DMS153 (cell line): Measurements from ENCODE around the gene MSLN.
A peak's percentile ranks its signal among the peaks of the same experiment; 100 is the strongest.
"Not testable (repeated sequence)": the region's sequence is repeated elsewhere in the genome, so short reads cannot be mapped to it uniquely, and the experiment has no call there.

Source experiments
- DNase-seq: peaks from one replicate; lab custom pipeline; 2025; lab: John Stamatoyannopoulos, UW

Gene MSLN

DNA sequence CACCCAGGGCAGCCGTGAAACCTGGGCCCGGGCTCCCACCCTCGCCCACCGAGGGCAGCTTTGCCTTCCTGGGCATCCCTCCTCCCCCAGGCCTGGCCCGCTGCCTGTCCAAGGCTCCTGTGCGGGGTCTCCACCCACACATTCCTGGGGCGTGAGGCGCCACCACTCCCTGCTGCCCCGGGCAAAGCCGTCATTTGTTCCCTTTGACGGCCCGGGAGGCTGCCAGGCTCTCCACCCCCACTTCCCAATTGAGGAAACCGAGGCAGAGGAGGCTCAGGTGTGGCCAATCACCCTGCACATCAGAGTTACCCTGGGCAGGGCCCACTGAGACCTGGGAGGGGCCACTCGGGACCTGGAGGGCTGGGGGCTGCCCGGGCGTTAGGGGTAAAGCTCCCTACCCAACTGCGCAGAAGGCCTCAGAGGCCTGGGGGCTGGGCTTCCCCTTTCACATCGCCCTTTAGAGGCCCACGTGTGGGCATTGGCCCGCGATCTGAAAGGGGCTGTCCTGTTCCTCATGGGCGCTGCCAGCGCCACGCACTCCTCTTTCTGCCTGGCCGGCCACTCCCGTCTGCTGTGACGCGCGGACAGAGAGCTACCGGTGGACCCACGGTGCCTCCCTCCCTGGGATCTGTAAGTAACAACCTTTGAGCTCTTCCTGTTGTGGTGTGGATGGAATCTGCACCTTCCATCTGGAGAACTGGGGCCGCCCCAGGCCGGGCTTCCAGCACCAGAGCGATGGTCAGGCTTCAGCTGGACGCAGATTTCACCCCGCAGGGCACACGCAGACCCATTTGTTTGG is at the start of gene MSLN:
MSLN (plus strand) TSS at position 190 of the 799 bp plus-strand sequence. CDS start 1,947 bp downstream, outside the sequence.
- DNase-seq, result no peak

DNA sequence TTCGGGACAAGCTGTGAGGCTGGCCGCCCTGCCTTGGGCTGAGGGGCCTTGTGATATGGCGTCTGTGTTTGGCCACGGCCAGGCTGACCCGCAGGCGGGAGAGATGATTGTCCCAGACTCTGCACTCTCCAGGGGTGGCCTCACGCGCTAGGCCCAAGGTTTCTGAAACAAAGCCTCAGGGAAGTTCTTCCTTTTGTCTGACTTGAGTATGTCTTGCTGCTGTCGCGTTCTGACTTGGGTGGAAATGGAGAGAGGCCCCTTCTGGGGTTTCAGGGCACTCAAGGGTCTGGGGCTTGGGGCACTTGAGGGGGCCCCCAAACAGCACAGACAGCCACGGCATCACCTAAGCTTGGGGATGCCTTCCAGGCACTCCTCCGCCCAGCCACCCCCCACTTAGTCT is 49.5 kb upstream of the MSLN start:
- DNase-seq, result no peak

DNA sequence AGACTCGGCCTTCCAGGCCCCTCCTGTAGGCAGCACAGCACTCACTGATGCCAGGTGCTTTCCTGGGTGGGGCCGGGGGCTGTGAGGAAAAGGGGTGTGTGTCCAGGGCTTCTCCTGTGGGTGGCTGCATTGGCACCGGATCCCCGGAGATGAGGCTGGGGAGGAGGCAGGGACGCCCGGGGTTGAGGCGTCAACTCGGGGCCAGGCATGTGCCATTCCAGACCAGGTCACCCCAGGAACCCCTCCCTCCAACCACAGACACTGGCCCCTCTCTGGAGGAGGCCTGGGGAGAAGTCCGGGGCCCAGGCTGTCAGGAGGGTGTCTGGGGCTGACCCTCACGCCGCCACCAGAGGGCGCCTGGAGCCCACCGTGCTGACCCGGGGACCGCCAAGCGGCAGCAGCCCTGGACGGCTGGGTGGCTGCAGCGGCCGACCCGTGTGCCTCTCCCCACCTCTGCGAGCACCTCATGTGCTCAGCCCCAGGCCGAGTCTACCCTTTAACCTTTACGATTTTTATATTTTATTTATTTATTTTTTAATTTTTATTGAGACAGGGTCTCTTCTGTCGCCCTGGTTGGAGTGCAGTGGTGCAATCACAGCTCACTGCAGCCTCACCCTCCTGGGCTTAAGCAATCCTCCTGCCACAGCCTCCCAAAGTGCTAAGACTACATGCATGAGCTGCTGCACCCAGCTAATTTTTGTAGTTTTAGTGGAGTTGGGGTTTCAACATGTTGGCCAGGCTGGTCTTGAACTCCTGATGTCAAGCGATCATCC is 48.8 kb upstream of the MSLN start:
- no peak for DNase-seq

DNA sequence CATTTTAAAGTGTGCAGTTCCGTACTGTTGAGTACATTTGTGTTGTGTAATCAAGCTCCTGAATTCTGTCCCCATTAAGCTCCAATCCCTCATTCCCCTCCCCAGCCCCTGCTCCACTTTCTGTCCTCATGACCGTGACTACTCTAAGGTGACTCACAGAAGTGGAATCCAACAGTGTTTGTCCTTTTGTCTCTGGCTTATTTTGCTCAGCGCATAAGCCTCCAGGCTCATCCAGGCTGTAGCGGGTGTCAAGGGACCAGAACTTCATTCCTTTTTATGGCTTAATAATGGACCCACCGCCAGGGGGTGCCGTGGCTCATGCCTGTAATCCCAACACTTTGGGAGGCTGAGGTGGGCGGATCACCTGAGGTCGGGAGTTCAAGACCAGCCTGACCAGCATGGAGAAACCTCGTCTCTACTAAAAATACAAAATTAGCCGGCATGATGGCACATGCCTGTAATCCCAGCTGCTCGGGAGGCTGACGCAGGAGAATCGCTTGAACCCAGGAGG is 47.7 kb upstream of the MSLN start:
- DNase-seq, result not testable (repeated sequence)

DNA sequence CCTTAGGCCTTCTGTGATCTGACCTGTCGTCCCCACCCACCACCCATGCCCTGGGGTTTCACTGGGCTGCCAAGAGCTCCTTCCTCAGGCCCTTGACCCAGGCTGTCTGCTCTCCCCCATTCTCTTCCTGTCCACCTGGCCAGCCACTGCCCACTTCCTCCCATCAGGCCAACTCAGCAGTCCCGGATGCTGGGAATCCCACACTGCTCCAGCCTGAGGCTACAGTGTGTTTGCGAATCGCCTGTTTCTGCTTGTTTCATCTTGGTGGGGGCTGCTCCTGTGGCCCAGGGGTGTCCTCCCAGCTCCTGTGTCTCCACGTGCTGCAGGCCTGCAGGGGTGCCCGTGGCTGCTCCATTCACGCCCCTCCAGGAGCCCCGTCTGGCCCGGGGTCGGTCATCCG is 46.5 kb upstream of the MSLN start:
- DNase-seq, result no peak

DNA sequence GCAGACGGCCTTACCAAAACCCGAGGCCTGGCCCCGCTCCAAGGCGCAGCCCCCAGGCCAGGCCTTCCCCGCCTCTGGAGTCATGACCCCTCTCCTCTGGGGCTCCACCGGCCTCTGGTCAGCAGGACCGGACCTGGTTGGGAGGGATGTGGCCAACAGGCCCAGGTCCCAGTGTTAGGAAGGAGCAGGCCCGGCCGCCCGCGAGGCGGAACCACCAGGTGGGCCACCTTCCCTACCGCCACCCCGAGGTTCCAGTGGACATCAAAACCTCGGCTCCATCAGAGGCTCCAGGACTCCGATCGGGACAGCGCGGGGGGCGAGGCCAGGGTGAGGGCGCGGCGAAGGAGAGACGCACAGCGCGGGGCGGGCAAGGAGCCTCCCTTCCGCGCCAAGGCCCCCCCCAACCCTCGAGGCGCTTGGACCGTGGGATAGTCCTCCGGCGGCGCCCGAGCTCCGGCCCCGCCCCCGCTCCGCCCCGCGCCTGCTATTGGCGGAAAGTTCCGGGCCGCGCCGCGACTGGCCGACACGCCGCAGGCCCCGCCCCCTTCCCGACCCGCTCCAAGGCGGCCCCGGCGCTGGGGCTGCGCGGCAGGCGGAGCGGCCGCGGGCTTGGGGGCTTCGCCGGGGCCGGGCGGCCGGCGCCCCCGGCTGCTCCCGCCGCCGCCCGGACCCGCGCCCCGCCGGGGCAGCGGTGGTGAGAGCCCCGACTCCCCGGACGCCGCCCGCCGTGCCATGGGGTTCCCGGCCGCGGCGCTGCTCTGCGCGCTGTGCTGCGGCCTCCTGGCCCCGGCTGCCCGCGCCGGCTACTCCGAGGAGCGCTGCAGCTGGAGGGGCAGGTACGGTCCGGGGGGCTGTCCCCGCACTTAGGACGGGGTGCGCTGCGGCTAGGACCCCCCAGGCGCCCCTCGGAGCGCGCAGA is 45.7 kb upstream of the MSLN start, which contains the start of gene METRN:
METRN (plus strand) TSS at position 561 of the 919 bp plus-strand sequence; CDS start at position 733, 172 bp downstream.
- DNase-seq, result peak; percentile 65

DNA sequence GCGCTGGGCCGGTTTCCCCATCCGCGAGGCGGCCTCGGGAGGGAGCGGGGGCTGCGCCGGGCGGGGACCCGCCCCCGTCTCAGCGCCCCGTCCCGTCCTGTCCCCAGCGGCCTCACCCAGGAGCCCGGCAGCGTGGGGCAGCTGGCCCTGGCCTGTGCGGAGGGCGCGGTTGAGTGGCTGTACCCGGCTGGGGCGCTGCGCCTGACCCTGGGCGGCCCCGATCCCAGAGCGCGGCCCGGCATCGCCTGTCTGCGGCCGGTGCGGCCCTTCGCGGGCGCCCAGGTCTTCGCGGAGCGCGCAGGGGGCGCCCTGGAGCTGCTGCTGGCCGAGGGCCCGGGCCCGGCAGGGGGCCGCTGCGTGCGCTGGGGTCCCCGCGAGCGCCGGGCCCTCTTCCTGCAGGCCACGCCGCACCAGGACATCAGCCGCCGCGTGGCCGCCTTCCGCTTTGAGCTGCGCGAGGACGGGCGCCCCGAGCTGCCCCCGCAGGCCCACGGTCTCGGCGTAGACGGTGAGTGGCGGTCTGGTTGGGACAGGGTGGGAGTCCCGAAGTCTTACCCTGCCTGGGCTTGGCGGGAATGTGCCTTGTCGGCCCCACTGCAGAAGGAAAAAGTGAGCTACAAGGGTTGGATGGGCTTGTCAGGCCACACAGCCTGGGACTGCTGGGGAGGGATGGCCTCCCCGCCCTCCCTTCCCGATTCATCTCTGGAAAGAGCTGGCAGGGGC is 44.9 kb upstream of the MSLN start:
- DNase-seq, result no peak

DNA sequence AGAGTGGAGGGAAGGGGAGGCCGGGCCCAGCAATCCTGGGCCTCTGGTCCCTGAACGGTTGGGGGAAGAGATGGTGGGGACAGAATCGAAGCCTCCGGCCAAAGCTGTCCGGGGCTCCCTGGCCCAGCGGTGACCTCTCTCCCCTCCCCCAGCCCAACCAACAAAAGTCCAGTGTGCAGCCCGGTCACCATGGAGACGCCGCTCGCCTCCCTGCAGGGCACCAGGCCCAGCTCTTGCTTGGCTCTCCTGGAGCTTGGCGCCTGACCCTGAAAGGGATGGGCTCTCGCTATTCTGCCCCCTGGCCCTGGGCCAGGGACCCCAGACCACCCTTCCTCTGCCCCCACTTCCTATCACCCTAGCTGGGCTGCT is 44.4 kb upstream of the MSLN start:
- DNase-seq, result no peak

DNA sequence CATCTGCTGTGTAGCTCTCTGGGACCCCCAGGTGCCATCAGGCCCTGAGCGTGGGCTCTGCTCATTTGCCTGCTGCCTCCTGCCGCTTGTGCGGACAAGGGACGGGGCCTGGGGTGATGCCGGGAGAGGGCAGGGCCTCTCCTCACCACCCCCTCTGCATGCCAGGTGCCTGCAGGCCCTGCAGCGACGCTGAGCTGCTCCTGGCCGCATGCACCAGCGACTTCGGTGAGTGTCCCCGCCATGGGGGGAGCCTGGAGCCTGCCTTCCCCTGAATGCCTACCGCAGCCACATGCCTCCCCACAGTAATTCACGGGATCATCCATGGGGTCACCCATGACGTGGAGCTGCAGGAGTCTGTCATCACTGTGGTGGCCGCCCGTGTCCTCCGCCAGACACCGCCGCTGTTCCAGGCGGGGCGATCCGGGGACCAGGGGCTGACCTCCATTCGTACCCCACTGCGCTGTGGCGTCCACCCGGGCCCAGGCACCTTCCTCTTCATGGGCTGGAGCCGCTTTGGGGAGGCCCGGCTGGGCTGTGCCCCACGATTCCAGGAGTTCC is 43.7 kb upstream of the MSLN start:
- DNase-seq, result no peak

DNA sequence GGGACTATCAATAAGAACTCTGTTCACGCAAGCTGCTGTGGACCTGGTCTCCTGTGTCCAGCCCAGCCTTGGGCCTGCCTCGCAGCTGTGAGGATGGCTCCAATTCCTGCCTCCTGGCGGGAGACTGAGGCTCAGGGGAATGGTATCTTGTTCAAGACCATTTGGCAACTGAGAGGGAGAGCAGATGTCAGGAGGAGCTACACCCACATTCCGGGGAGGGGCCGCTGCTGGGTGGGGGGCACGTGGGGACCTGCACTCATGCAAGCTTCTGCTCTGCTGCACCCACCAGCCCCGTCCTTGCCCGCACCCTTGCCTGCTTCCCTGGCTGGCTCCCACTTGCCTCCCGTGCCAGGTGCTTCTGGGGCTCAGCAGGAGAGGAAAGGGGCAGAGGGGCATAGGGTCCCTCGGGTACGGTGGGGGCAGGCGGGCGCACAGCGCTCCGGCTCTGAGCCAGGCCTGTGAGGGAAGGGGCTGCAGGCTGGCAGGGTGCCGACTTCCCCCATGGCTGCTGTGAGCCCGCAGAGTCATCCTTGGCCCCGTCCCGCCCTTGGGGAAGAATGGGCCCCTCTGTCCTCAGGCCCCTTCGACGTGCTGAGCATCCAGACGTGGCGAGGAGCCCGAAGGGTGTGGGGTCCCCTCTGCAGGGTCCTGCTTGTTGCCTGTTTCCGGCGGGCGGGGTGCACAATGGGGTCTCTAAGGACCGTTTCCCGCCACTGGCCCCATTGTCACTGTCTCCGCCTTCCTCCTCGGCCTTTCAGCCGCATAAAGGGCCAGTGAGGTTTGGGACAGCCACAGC is 42.9 kb upstream of the MSLN start:
- DNase-seq, result no peak

DNA sequence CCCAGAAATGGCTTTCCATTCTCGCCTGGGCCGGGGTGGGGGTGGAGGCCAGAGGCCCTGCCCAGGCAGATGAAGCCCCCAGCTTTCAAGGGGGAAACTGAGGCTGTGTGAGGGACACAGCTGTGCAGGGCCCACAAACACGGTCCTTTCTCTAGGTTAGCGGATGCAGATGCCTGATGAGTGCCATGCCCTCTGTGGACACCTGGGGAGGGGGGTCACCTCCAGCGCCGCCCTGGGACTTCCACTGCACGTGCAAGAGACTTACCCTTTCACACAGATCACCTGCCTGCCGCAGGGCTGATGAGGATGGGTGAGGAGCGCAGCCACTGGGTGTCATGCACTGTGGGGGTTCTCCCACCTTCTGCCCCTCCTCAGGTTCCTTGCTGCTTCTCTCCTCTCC is 42.1 kb upstream of the MSLN start:
- DNase-seq, result no peak

DNA sequence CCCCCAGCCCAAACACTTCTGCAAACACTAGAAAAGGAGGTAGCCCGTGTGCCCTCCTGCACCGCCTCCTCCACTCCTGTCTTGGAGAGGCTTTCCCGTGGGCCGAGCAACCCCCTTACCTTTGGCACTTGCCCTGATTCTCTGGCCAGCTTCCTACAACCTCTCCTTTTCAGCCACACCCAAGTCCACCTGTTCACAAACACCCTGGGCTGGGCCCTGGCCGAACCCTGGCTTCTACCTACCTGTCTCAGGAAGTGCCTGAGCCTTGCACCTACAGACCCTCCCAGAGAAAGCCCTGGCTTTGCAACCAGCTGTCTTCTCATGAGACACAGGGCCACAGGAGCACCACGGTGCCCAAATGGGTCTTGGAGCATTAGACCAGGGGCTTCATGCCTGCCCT is 41.6 kb upstream of the MSLN start:
- DNase-seq, result no peak

DNA sequence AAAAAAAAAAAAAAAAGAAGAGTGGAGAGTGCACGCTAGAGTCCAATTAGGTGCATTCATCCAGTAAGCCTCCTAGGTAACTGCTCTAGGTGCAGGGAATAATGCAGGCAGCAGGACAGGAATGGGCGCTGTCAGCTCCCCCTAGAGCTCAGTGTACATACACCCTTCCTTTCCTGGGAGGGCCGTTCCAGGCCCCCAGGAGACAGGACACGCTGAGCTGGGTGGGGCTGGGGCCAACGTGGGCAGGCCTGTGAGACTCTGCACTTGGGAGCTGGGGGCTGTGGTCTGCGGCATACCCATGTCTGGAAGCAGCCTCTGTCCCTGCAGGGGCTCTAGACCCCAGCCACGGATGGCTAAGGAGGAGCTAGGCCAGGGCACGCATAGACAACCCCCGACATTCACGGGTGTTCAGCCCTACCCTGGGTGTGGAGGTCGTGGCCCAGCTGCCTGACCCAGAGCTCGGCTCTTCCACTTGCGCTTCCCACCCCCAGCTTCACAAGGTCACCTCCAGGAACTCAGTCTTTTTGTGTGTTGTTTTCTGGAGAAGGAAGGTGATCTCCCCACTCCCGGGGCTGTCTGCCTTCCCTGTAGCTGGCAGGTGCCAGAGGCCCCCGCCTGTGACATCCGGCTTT is 40.6 kb upstream of the MSLN start:
- DNase-seq, result peak; percentile 9

DNA sequence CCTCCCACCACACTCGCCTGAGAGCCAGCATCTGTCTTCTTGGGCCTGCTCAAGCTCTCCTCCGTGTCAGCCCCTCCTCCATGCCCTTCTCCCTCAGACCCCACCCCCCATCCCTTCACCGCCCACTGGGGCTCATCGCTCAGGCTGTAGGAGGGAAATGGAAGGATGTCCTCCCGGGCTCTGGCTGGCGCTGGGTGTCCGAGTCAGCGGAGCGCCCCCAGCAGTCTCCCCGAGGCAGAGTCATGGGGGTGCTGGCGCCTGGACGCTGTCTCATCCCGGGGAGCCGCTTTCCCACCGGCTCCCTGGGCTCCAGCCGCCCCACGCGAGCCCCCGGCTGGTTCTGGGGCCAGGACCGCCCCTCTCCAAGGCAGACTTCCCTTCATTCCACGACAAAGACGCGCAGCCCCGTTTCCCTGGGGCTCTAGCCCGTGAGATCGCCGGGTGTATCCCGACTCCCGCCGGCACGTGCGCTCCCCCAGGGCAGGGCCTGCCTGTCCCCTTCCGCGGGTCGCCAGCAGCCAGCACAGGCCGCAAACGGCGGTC is 40.0 kb upstream of the MSLN start:
- peak; percentile 34 for DNase-seq

DNA sequence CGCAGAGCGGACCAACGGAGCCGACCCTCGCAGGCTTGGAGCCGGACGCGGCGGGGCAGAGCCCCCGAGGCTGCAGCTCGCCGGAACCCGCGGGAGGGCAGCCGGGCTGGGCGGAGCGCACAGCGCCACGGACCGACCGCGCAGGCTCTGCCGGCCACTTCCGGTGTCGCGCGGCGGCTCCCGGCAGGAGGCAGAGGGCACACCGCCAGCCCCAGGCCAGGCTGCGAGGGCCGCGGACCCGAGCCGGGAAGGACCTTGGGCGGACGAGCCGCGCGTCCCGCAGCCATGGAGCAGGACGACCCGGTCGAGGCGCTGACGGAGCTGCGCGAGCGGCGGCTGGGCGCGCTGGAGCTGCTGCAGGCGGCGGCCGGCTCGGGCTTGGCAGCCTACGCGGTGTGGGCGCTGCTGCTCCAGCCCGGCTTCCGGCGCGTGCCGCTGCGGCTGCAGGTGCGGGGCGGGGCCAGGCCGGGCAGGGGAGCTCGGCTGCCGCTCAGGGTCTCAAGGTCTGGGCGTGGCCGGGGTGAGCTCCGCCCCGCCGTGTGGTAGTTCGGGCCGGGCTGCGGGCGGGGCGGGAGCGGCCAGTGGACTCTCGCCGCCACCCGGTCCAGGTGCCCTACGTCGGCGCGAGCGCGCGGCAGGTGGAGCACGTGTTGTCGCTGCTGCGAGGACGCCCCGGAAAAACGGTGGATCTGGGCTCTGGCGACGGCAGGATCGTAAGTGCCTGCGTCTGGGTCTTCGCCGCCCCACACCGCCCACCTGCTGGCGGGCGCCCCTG is 39.4 kb upstream of the MSLN start, which contains the start of gene ANTKMT:
ANTKMT (plus strand) TSS at position 157 of the 775 bp plus-strand sequence; CDS start at position 286, 129 bp downstream.
- DNase-seq, result peak; percentile 82

DNA sequence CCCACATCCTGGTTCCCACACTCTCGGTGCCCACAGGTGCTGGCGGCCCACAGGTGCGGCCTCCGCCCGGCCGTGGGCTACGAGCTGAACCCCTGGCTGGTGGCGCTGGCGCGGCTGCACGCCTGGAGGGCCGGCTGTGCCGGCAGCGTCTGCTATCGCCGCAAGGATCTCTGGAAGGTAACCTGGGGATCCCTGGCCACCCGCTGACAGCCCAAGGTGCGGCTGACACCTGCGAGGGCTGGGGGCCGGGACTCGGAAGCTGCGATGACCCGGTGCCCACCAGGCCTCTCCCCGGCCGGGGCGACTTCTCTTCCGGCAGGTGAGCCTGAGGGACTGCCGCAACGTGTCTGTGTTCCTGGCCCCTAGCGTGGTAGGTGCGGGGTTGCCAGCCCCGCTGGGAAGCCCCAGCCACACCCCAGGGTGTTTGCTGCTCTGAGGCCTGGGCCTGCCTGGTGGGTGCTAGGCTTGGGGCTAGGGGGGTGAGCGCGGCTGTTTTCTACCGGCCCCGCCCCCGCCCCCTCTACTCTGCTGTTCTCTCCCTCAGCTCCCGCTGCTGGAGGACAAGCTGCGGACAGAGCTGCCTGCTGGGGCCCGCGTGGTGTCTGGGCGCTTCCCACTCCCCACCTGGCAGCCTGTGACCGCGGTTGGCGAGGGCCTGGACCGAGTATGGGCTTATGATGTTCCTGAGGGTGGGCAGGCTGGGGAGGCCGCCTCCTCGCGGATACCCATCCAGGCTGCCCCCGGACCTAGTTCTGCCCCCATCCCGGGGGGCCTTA is 38.6 kb upstream of the MSLN start:
- no peak for DNase-seq

DNA sequence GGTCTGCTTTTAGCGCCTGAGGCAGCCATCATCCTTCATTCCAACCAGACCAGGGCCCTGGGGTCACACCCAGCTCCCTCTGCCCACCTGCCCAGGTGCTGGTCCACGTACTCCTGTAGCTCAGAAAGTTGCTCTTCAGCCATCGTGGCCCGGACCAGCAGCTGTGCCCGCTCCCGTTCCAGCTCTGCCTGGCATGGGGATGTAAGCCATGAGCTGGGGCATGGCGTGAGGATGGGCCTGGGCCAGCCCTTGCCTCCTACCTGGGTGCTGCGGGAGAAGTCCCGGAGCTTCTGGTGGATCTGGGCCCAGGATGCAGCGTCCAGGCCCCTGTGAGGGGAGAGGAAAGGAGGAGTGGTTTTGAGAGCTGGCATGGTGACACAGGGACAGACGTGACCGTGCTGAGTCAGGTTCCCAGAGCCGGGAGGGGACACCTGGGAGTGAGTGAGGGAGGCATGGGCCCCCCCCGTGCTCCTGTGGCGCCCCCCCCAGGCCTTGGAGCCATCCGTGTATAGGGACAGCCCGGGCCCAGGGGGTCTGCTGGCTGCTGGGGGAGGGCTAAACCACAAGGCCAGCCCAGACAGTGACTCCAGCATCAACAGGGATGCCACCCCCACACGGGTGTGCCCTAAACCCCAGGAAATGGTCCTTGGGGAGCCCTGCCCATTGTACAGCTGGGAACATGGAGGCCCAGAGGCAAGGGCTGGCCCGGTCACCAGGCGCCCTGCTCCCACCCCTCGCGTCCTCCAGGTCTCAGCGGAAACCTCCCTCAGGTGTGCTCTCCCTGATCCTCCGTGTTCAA is 37.5 kb upstream of the MSLN start:
- no peak for DNase-seq
